Measurements from ENCODE around the gene ADARB1.

DNA sequence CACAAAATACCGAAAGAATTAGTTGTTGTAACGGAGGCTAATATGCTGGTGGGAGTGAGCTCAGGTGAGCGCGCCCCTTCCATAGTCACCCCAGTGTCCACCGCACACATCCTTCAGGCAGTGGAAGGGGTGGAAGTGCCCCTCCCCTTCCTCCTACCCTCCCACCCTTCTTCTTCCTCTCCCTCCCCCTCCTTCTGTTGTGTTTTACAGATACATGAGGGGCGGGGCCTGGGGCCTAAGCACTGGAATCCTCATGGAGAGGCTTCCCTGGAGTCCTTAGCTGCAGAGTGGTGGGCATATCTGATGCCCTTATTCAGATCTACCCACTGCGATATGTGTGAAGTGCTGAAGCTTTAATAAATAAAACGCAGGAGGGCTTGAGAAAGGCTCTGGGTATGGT is 10.3 kb upstream of the ADARB1 start:
- TF ChIP-seq, protein P1, sequence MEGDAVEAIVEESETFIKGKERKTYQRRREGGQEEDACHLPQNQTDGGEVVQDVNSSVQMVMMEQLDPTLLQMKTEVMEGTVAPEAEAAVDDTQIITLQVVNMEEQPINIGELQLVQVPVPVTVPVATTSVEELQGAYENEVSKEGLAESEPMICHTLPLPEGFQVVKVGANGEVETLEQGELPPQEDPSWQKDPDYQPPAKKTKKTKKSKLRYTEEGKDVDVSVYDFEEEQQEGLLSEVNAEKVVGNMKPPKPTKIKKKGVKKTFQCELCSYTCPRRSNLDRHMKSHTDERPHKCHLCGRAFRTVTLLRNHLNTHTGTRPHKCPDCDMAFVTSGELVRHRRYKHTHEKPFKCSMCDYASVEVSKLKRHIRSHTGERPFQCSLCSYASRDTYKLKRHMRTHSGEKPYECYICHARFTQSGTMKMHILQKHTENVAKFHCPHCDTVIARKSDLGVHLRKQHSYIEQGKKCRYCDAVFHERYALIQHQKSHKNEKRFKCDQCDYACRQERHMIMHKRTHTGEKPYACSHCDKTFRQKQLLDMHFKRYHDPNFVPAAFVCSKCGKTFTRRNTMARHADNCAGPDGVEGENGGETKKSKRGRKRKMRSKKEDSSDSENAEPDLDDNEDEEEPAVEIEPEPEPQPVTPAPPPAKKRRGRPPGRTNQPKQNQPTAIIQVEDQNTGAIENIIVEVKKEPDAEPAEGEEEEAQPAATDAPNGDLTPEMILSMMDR (optimal IDR thresholded peaks at IDR 0.05 in 1 of 3, IDR thresholded peaks at IDR 0.05 in 1 of 3, conservative IDR thresholded peaks at IDR 0.05 in 1 of 3; ENCODE audit: extremely low read depth in 1 of 3, insufficient read depth in 2 of 3, low read length in 3 of 3): no peak
- TF ChIP-seq EZH2 (IDR thresholded peaks at IDR 0.05; ENCODE audit: low read length): no peak
